DMS53 (cell line): Measurements from ENCODE around the gene ENDOV.

Experiments
- DNase-seq: peaks from one replicate; lab custom pipeline; 2025; lab: John Stamatoyannopoulos, UW

The ENDOV gene

DNA sequence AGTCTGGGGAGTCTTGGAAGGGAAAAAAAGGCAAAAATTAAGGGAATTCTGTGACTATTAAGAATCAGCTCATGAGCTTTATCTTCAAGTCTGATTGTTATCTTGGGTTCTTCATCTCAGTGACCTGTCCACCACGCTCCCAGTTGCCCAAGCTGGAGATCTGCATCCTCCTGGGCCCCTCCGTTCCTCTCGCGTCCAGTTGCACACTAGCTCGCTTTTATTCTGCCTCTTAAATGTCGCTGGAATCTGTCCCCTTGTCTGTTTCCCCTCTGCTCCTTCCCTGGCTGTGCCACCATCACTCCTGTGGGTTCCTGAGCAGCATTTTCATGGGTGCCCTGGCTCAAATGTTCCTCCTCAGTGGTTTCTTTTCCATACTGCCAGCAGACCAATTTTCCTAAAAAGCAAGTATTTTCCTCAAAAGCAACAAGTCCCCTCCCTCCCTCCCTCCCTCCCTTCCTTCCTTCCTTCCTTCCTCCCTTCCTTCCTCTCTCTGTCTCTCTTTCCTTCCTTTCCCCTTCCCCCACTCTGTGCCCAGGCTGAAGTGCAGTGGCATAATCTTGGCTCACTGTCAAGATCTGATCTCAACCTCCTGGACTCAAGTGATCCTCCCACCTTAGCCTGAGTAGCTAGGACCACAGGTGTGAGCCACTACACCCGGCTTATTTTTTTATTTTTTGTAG is 1.4 kb downstream of the ENDOV start:
- DNase-seq, result no peak

DNA sequence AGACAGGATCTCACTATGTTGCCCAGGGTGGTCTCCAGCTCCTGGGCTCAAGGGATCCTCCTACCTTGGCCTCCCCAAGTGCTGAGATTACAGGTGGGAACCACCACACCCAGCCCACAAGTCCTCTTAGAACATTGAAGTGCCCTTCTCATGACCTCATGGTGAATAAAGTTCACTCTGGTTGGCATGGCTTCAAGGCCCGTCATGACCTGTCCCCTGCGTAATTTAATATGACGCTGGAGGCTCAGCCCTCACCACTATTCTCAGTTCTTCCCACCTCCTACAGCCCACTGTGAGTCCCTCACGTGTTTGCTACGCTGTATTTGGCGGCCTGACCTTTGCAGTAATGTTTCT is 1.9 kb downstream of the ENDOV start:
- no peak for DNase-seq

DNA sequence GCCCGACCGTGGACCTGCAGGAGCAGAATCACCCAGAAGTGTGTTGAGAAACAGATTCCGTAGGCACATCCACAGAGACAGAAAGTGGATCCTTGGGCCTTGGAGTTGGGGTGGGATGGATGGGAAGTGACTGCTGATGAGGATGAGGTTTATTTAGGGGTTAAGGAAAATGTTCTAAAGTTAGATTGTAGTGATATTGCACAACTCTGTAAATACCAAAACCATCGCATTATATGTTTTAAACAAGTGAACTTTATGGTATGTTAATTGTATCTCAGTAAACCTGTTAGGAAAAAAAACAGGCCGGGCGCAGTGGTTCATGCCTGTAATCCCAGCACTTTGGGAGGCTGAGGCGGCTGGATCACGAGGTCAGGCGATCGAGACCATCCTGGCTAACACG is 3.6 kb downstream of the ENDOV start:
- no peak for DNase-seq

DNA sequence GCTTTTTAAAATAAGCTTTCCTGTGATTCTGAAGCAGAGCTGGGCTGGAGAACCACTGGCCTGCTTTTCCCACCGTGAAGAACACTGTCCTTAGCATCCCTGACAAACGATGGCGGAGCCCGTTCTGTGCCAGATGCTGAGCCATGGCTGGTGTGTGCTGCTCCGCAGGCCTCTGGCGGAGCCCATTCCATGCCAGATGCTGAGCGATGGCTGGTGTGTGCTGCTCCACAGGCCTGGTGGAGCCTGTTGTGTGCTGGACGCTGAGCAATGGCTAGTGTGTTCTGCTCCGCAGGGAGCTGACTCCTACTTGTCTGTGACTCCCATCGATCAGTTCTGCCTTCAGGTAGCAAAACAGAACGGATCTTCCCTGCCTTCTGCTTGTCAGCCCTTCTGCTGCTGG is 4.3 kb downstream of the ENDOV start:
- DNase-seq, result no peak

DNA sequence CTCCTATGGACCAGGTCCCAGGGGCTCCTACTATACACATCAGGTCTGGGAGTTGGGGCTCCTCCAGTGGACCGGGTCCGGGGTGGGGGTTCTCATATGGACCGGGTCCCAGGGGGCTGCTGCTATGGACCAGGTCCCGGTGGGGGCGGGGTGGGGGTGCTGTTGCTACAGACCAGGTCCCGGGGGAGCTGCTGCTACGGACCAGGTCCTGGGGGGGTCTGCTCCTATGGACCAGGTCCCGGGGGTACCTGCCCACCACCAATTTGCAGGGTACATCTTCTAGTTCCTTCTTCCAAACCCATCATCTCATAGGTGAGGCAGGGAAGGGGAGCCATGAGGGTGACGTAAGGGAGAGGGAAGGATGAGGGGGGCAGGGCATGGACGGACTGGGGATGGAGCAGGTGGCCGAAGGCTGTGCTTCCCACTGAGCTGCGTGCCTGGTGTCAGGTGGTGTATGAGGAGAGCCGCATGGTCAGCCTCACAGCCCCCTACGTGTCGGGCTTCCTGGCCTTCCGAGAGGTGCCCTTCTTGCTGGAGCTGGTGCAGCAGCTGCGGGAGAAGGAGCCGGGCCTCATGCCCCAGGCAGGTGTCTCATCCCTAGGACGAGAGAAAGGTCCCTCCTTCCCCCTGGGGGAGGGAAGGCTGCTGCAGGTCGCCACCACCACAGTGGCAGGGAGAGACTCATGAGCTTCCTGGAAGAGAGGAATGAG is 6.6 kb downstream of the ENDOV start:
- no peak for DNase-seq

DNA sequence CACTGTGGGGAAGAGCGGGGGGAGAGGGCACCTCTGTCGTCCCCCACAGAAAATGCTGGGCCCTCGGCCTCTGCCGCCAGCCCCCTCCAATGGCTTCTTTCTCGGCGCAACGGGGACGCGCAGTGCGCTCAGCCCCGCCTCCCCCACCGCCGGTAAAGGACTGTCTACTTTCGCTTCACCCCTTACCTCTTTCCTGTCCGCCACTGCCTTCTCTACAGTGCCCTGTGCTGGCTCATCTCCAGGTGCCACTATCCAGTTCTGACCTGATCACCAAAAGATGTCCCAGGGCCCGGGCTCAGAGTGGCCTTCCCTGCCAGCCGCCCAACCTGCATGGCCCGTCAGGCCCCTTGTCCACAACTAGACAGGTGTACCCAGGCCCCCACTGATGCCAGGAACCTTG is 7.3 kb downstream of the ENDOV start:
- no peak for DNase-seq

DNA sequence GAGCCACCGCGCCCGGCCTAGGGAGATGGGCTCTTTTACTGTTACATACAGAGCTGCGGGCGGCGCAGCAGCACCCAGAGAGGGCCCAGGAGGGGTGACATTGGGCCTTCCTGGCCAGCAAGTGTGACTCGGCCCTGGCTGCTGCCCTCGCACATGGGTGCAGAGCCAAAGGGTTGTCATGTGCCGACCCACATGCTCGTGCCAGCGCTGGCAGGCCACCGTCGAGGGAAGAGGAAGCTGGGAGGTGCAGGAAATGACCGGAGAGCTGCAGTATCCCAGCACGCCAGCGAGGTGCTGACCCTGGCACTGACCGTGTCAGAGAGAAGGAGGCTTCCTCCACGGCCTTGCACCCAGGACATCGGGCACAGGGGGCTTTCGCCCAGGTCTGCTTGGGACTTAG is 8.0 kb downstream of the ENDOV start:
- no peak for DNase-seq

DNA sequence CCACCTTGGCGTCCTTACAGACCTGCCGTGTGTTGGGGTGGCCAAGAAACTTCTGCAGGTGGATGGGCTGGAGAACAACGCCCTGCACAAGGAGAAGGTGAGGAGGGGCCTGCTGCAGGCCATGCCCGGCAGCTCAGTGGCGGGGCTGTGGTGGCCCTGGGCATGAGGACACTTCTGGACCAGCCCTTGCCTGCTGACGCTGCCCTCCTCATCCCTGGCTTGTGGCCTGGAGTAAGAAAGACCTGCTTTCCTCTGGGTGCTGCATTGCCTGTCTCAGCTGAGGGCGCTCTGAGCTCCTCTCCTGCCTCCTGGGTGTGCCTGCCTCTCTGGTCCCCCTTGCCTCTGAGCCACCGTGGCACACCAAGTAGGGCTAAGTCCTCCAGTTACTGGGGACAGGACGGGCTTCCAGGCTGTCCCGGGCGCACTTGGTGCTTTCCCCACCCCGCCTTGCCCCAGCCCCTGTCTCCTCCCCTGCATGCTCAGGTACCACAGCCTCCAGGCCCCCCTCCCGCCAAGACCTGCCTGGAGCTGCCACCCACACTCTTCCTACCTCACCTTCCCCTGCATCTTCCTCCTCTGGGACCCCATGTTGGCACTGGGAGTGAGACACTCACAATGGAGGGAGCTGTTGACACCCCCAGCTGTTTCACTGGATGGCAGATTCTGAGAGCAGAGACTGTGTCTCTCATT is 8.7 kb downstream of the ENDOV start:
- DNase-seq, result no peak

DNA sequence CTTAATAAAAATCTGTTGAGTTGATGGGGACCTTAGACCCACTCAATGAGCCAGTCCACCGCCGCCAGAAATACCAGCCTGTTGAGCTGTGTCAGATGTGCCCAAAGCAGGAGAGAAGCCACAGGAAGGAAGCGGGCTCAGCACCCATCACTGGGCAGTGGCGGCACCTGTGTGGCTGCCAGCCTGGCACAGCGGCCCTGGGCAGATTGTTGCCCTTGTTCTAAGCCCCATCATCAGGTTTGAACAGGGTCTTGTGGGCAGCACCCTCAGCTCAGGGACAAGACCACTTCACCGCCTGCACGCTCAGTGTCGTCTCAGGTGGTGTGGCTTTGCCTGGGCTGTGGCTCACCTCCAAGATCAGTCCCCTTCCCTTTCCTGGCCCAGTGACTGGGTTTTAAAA is 9.3 kb downstream of the ENDOV start:
- DNase-seq, result no peak

DNA sequence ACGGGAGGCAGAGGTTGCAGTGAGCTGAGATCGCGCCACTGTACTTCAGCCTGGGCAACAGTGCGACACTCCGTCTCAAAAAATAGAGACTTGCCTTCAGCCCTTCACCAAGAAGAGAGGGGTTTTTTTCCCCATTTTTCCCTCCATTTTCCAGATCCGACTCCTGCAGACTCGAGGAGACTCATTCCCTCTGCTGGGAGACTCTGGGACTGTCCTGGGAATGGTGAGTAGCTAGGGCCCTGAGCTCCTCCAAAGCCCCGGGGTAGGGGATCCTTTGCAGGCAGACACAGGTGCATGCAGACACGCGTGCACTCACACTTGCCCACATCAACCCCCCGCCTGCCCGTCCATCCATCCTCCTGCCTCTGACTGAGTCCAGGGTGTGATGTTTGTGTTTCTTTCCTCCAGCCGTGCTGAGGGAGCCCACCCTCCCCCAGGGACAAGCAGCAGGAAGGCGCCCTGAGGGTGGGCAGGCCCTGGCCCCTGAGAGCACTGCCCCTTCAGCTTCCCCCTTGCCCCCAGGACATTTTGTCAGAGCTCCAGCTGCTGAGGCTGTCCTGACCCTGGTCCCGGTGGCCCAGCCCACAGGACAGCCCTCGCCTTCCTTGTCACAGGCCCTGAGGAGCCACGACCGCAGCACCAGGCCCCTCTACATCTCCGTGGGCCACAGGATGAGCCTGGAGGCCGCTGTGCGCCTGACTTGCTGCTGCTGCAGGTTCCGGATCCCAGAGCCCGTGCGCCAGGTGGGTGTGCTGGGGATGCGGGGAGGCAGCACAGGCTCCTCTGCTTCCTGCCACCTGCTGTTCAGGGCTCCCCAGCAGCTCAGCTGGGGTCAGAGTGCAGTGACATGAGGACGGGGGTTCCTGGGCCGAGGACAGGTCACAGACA is 10.2 kb downstream of the ENDOV start:
- DNase-seq, result peak; percentile 27

DNA sequence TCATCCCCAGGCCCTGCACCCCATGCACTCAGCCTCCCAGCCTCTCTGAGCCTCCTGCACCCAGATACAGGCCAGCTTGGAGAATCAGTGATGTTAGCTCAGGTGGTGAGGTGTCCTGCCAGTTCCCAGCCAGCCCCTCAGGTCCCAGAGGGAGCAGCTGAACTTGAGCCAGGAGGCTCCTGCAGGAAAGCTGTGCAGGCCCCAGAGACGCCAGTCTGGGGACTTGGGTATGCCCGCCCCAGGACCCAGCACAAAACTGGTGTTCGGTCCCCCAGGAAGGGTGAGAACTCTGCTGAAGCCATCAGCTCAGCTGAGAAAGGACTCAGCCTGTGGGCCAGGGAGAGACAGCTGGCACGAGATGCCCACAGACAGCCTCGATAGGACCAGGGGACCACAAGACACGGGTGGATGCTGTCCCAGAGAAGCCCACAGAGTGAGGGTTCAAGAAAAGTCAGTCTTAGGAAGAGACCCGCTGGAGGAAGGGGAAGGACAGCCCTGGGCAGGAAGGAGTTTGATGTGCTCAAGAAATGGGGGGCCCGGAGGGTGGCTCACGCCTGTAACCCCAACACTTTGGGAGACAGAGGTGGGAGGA is 11.0 kb downstream of the ENDOV start:
- DNase-seq, result no peak

DNA sequence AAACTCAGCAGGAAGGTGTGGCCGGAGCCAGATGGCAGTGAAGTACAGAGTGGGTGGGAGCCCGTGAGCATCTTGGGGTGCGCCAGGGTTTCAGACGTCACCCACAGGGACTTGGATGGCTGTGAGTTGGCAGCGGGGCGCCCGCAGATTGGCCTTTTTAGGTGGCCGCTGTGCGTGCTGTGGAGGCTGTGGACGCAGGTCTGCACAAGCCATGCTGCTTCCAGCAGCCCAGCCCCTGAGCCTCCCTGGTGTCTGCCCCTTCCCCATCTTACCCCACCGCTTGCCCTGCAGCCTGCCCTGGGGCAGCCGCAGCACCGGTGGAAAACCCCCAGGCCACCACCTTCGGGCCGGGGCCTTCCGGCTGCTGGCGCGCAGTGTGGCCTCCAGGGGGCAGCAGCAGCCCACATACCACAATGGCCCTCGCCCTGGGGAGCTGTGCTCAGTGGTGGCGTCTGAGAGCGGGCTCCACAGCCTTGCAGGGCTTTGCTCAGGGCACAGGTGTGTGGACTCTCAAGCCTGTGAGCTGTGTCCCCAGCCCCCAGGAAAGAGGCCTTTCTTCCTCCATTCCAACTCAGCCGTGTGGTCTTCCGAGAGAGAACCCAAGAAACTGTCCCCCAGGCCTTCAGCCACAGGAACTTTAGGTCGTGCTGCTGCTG is 11.8 kb downstream of the ENDOV start:
- peak; percentile 89 for DNase-seq

DNA sequence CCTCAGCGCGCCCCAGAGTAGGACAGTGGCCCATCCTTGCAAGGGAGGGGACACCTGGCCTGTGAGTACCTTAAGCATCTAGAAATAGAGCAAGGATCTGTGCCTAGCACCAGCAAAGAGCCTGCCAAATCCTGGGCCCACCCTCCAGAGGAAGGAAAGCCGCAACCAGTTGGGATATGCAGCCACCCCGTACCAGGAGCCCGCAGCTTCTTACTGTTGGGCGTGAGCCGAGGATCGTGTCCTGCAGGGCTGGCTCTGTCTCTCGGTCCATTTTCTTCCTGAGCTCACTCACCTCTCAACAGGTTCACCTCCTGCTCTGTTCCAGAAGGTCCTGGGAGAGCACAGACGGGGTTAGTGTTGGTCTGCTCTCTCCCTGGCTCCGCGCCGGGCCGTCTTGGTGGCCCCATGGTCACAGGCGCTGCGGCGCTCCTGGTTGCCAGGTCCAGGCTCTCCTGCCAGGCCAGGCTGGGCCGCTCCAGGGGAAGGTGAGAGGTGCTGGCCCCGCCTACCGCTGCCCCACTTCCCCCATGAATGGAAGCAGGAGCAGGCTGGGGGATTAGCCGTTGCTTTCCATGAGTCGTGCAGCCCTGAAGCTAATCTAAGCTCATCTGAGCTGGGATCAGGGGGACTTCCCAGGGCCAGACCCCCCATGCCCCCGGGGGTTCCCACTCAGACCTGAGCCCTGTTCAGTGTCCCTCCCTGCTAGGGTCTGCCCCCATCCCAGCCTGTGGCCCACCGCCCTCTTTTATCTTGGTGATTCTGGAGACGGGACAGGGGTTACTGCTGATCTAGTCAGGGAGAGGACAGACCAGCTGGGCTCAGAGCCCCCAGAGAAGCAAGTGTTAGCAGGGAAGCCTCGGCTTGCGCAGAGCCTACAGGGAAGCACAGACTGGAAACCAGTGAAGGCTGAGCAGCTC is 12.7 kb downstream of the ENDOV start:
- no peak for DNase-seq

DNA sequence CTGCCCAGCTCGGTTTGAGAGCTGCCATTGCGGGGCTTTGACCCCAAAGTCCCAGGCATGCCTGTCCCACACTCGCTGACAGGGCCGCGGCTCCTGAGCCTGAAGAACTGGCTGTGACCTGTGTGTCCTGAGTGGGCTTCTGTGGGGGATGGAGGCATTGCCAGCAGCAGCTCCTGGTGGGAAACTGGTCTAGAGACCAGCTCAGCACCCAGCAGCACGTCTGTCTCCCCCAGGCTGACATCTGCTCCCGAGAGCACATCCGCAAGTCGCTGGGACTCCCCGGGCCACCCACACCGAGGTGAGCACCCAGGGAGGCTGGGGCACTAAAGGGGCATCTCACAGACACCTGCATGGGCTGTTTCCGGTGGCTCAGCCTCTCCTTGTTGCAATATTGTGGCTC is 13.4 kb downstream of the ENDOV start:
- no peak for DNase-seq

DNA sequence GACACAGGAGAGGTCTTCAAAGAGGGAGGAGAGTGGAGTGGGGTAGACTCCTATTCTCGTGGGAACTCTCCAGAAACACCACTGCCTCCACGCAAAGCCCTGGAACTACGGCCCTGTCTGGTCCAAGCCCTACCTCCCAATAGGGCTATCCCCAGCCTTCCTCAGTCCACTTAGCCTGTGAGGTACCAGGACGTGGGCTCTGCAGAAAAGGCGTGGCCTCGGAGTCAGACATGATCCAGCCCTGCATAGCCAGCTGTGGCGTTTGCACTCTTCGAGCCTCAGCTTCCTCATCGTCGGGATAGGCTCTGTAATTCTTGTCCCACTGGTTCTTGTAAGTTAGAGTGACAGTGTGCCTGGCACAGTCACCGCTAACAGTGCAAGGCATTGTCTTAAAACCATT is 13.8 kb downstream of the ENDOV start:
- DNase-seq, result no peak

DNA sequence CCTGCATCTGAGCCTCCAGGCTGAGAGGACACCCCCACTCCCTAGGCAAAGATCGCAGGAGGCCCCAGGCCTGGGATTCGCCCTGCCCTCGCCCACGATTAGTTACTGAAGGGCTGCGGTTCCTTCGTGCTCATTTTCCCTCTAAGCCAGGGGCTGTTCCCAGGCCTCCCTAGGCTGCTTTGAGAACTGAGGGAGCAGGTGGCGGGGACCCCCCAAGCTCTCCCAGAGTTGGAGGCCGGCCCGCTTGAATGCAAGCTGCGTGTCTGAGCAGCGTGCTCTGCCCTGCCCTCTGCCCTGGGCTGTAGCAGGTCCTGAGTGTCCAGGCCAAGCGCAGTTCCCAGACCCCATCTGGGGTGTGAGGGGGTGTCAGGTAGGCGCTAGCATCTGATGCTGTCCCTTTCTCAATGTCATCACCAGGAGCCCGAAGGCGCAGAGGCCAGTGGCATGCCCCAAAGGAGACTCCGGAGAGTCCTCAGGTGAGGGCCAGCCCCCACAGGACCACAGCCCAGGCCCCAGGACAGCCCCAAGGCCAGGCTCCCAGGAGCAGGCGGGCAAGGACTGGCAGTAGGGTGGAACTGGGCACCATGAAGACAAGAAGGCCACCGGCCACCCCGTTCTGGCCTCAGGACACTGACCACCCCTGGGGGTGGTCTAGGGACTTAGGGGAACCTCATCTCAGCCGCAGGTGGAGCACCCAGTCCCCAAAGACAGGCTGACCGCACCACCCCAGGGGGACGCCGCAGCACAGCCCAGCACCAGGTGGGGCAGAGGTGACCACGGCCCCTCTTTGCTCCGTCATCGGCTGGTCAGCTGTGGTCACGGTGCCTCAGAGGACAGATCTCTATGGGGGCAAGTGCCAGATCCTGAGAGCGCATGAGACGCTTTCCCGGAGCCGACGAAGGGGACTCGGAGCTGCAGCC is 14.6 kb downstream of the ENDOV start:
- no peak for DNase-seq

DNA sequence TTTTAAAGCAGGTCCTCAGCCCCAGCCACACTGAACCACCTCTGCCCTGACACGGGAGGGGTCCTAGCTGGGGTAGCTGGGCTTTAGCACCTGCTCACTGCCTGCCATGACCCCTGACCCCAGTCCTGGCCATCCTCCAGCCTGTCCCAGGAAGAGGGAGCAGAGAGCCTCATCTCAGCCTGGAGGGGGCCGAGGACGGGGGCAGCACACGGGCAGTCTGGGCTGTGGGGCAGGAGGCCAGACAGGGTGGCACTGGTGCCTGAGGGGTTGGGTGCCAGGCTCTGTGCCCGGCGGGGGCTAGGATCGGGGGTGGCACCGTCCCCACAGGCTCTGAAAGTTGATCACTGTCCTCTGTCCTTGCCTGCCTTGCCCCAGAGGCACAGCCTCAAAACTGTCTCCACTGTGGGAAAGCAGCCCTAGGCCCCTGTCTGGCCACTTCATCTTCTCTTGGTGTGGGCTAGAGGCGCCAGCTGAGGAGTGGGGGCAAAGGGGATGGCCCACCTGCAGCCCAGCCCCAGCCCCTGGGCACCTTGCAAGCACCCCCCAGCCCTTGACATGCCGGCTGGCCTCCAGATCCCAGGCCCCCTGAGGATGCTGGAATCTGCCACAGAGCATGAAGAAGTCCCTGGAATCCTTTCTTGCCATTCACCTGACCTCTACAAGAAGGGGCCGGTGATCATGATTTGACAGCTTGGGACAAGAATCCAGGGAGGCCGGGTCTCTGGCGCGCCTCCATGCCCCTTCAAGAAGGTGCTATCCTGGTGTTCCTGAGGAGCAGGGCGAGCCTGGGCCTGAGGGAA is 15.7 kb downstream of the ENDOV start:
- DNase-seq, result no peak
